Adrenal gland (tissue), 5 donors: ENCODE data around the gene SHISAL1.

Experiments used
- POLR2A ChIP-seq, 2 donors: fragments of 450-650 bp; IDR thresholded peaks; one replicate each; pipeline ENCODE4 v1.6.1; 2017; ENCODE audit warnings: antibody characterized with exemption in 2 of 2, mild to moderate bottlenecking in 2 of 2, moderate library complexity in 1 of 2
- TF ChIP-seq, protein P1 (sequence below), 6 experiments: fragments of 450-650 bp in 4 of 6; fragments of 200-600 bp in 2 of 6; sonication (generic) in 1 of 6; IDR thresholded peaks; 1 replicate in 5 of 6; 2 replicates in 1 of 6; pipeline versions ENCODE4 v1.5.1 to v1.8.0; 2016 to 2021; ENCODE audit warnings: antibody characterized with exemption in 6 of 6, mild to moderate bottlenecking in 2 of 6, moderate library complexity in 1 of 6
- donor health status: DM: no; HTN: no; CAD: no.

DNA sequence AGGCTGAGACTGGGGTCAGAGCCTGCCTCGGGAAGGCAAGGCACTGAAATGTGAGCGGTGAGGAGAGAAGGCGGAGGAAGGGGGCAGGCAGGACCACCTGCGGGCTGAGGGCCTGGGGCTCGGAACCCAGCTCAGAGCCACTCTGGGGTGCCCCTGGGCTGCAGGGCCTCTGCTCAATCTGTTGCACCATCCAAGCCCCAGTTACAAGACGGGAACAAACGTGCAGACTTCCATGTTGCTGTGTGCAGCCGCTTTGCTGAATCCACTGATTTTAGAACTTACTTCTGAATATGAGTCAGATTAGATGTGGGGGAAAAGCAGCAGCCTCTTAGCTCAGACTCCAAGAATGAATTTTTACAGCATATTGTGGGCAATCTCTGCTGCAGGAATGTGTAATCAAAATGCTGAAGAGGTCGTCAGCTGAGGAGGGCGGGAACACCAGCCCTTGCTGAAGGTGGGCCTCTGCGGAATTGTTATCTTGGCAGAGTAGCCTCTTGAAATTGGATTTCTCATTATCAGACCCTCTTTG lies 110.4 kb downstream of the SHISAL1 start:
- TF ChIP-seq, protein P1, sequence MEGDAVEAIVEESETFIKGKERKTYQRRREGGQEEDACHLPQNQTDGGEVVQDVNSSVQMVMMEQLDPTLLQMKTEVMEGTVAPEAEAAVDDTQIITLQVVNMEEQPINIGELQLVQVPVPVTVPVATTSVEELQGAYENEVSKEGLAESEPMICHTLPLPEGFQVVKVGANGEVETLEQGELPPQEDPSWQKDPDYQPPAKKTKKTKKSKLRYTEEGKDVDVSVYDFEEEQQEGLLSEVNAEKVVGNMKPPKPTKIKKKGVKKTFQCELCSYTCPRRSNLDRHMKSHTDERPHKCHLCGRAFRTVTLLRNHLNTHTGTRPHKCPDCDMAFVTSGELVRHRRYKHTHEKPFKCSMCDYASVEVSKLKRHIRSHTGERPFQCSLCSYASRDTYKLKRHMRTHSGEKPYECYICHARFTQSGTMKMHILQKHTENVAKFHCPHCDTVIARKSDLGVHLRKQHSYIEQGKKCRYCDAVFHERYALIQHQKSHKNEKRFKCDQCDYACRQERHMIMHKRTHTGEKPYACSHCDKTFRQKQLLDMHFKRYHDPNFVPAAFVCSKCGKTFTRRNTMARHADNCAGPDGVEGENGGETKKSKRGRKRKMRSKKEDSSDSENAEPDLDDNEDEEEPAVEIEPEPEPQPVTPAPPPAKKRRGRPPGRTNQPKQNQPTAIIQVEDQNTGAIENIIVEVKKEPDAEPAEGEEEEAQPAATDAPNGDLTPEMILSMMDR (IDR thresholded peaks at IDR 0.05) = no peak
- no peak for TF ChIP-seq POLR2A (IDR thresholded peaks at IDR 0.05)
